NT2/D1 (cell line): ENCODE data around the gene LRRC26.
"Not testable (repeated sequence)": the region's sequence is repeated elsewhere in the genome, so short reads cannot be mapped to it uniquely, and the experiment has no call there.

Experiments
- SUZ12 ChIP-seq: IDR thresholded peaks from 2 replicates; pipeline ENCODE4 v1.6.1; 2011; ENCODE audit not compliant: insufficient read length, insufficient read depth; ENCODE audit errors: extremely low read depth
- YY1 ChIP-seq: IDR thresholded peaks from 2 replicates; pipeline ENCODE4 v1.6.1; 2011; ENCODE audit not compliant: insufficient read length, insufficient read depth

- not testable (repeated sequence) for TF ChIP-seq YY1, SUZ12
These were observed 46.9 kb downstream of the LRRC26 start for GRCh38 chr9:137122796-137123467.
